IMR-90 (cell line): ENCODE results near the gene TBC1D16. TPM values are rescaled to one million over a fixed set of nuclear protein-coding genes. Genes with fewer than 3 reads are reported as not detected.

Source experiments
- ATAC-seq: fragments of 200-7000 bp; cut with Tn5 transposase; 2 replicates; pipeline ENCODE4 v1.9.1; 2020; ENCODE audit warnings: low read depth, mild to moderate bottlenecking, moderate library complexity
- BruUV-seq: library from RNA; stranded (reverse); fragments of 400-500 nt; replicated peaks from 2 replicates; lab custom pipeline; 2021; lab: Mats Ljungman, UMichigan
- CTCF ChIA-PET: fragments of 300-600 bp; formaldehyde crosslinking; extraction: SDS; loops from one replicate; lab custom pipeline; 2021; ENCODE audit warnings: antibody characterized with exemption; lab: Yijun Ruan, JAX
- POLR2A ChIA-PET: fragments of 300-600 bp; sonication (Branson Sonifier 250); formaldehyde crosslinking; loops from one replicate; lab custom pipeline; 2022; ENCODE audit warnings: antibody characterized with exemption; ENCODE audit not compliant: unreplicated experiment; lab: Charles Lee
- DNase-seq: peaks from one replicate; pipeline ENCODE4 v3.0.0; 2013
- H2AFZ ChIP-seq: replicated peaks from 2 replicates; pipeline ENCODE3; 2013; ENCODE audit warnings: low read length, mild to moderate bottlenecking; ENCODE audit not compliant: poor library complexity
- H2AK5ac ChIP-seq: 2 replicates; pipeline ENCODE4 v1.6.1; 2013; ENCODE audit warnings: low read depth, low read length, inconsistent platforms
- H2AK9ac ChIP-seq: replicated peaks from 2 replicates; pipeline ENCODE3; 2013; ENCODE audit warnings: mild to moderate bottlenecking, low read depth, low read length, moderate library complexity; ENCODE audit not compliant: poor library complexity
- H2BK120ac ChIP-seq: 2 replicates; pipeline ENCODE4 v1.6.1; 2013; ENCODE audit warnings: low read depth, low read length, inconsistent platforms
- H2BK15ac ChIP-seq: 3 replicates; pipeline ENCODE4 v1.6.1; 2013; ENCODE audit warnings: low read depth, low read length, inconsistent platforms
- H2BK20ac ChIP-seq: 2 replicates; pipeline ENCODE4 v1.6.1; 2013; ENCODE audit warnings: low read depth, mild to moderate bottlenecking, inconsistent platforms, low read length, moderate library complexity
- H2BK5ac ChIP-seq: 2 replicates; pipeline ENCODE4 v1.6.1; 2013; ENCODE audit warnings: mild to moderate bottlenecking, low read depth, low read length, inconsistent platforms; ENCODE audit not compliant: poor library complexity, severe bottlenecking
- H3K14ac ChIP-seq: replicated peaks from 2 replicates; pipeline ENCODE4 v1.6.1; 2013; ENCODE audit warnings: low read depth, low read length, inconsistent platforms
- H3K18ac ChIP-seq: 2 replicates; pipeline ENCODE4 v1.6.1; 2013; ENCODE audit warnings: low read depth, low read length, control low read depth
- H3K23ac ChIP-seq: 2 replicates; pipeline ENCODE4 v1.6.1; 2013; ENCODE audit warnings: low read depth, low read length, inconsistent platforms
- H3K27ac ChIP-seq: 2 replicates; pipeline ENCODE4 v1.5.1; 2013; ENCODE audit warnings: mild to moderate bottlenecking, control low read depth, low read length; ENCODE audit not compliant: insufficient read depth
- H3K27me3 ChIP-seq: 2 replicates; pipeline ENCODE4 v1.6.1; 2013; ENCODE audit warnings: low read length; ENCODE audit not compliant: control insufficient read depth, insufficient read depth
- H3K36me3 ChIP-seq: 2 replicates; pipeline ENCODE4 v1.6.1; 2013; ENCODE audit warnings: low read length, mixed read lengths; ENCODE audit not compliant: control insufficient read depth, insufficient read depth
- H3K4ac ChIP-seq: 2 replicates; pipeline ENCODE4 v1.6.1; 2013; ENCODE audit warnings: low read depth, low read length, inconsistent platforms
- H3K4me1 ChIP-seq: 2 replicates; pipeline ENCODE4 v1.6.1; 2013; ENCODE audit warnings: low read length, mixed read lengths; ENCODE audit not compliant: control insufficient read depth, insufficient read depth
- H3K4me2 ChIP-seq: 2 replicates; pipeline ENCODE4 v1.6.1; 2013; ENCODE audit warnings: low read depth, mild to moderate bottlenecking, control low read depth, low read length, moderate library complexity
- H3K4me3 ChIP-seq: 2 replicates; pipeline ENCODE4 v1.5.1; 2013; ENCODE audit warnings: low read depth, mild to moderate bottlenecking, control low read depth, low read length, moderate library complexity; ENCODE audit not compliant: insufficient read depth
- H3K56ac ChIP-seq: 2 replicates; pipeline ENCODE4 v1.6.1; 2013; ENCODE audit warnings: low read length, inconsistent platforms; ENCODE audit not compliant: insufficient read depth; ENCODE audit errors: extremely low read depth
- H3K79me1 ChIP-seq, 2 experiments: 2 replicates each; pipeline ENCODE4 v1.6.1; 2013; ENCODE audit warnings: low read length in 2 of 2, inconsistent platforms in 1 of 2, low read depth in 1 of 2
- H3K9ac ChIP-seq: 2 replicates; pipeline ENCODE4 v1.6.1; 2013; ENCODE audit warnings: low read depth, low read length, control low read depth
- H3K9me1 ChIP-seq: 2 replicates; pipeline ENCODE4 v1.6.1; 2013; ENCODE audit warnings: low read length, inconsistent platforms; ENCODE audit not compliant: insufficient read depth
- H3K9me3 ChIP-seq: 2 replicates; pipeline ENCODE4 v1.6.1; 2013; ENCODE audit warnings: low read length; ENCODE audit not compliant: control insufficient read depth, insufficient read depth
- H4K20me1 ChIP-seq: 2 replicates; pipeline ENCODE4 v1.6.1; 2013; ENCODE audit warnings: low read length, inconsistent platforms; ENCODE audit not compliant: insufficient read depth
- H4K5ac ChIP-seq: 2 replicates; pipeline ENCODE4 v1.6.1; 2013; ENCODE audit warnings: mild to moderate bottlenecking, low read depth, low read length, control low read depth
- H4K8ac ChIP-seq, 2 experiments: 2 replicates each; pipeline ENCODE4 v1.6.1; 2013; ENCODE audit warnings: low read depth in 2 of 2, low read length in 2 of 2, control low read depth in 1 of 2, inconsistent platforms in 1 of 2
- H4K91ac ChIP-seq: 2 replicates; pipeline ENCODE4 v1.6.1; 2013; ENCODE audit warnings: low read depth, low read length, inconsistent platforms; ENCODE audit not compliant: insufficient read depth
- BHLHE40 ChIP-seq: fragments of 150-350 bp; IDR thresholded peaks from 2 replicates; pipeline ENCODE4 v1.6.1; 2016; ENCODE audit warnings: mild to moderate bottlenecking, low read depth, low read length
- CEBPB ChIP-seq: IDR thresholded peaks from 2 replicates; pipeline ENCODE4 v1.6.1; 2012; ENCODE audit warnings: low read depth, low read length, improper control_type of control experiment
- CHD1 ChIP-seq: IDR thresholded peaks from 2 replicates; pipeline ENCODE4 v1.6.1; 2012; ENCODE audit warnings: low read depth, low read length, improper control_type of control experiment
- FOS ChIP-seq: fragments of 150-350 bp; IDR thresholded peaks from 2 replicates; pipeline ENCODE4 v1.6.1; 2016; ENCODE audit warnings: low read depth, low read length
- MAFK ChIP-seq: IDR thresholded peaks from 2 replicates; pipeline ENCODE4 v1.6.1; 2012; ENCODE audit warnings: low read depth, low read length, improper control_type of control experiment
- MAZ ChIP-seq: IDR thresholded peaks from 2 replicates; pipeline ENCODE4 v1.6.1; 2012; ENCODE audit warnings: low read depth, mild to moderate bottlenecking, low read length, improper control_type of control experiment, moderate library complexity, borderline replicate concordance
- MXI1 ChIP-seq: IDR thresholded peaks from 2 replicates; pipeline ENCODE4 v1.6.1; 2012; ENCODE audit warnings: low read depth, mild to moderate bottlenecking, low read length, moderate library complexity, borderline replicate concordance
- NFE2L2 ChIP-seq: fragments of 150-350 bp; IDR thresholded peaks from 2 replicates; pipeline ENCODE4 v1.6.1; 2016; ENCODE audit warnings: low read depth, mild to moderate bottlenecking, low read length
- POLR2A ChIP-seq: IDR thresholded peaks from 2 replicates; pipeline ENCODE4 v1.6.1; 2012; ENCODE audit warnings: mild to moderate bottlenecking, low read depth, low read length
- RAD21 ChIP-seq: IDR thresholded peaks from 2 replicates; pipeline ENCODE4 v1.6.1; 2012; ENCODE audit warnings: low read length, improper control_type of control experiment
- RCOR1 ChIP-seq: IDR thresholded peaks from 2 replicates; pipeline ENCODE4 v1.6.1; 2012; ENCODE audit warnings: mild to moderate bottlenecking, low read length, improper control_type of control experiment; ENCODE audit not compliant: insufficient replicate concordance
- RFX5 ChIP-seq: IDR thresholded peaks from 2 replicates; pipeline ENCODE4 v1.8.0; 2012; ENCODE audit warnings: low read depth, mild to moderate bottlenecking, low read length, moderate library complexity
- SMC3 ChIP-seq: fragments of 150-350 bp; IDR thresholded peaks from 2 replicates; pipeline ENCODE4 v1.6.1; 2016; ENCODE audit warnings: low read depth, mild to moderate bottlenecking, antibody characterized with exemption, low read length, moderate library complexity
- WGBS, 2 experiments: methylation state at CpG; one replicate each; pipeline versions ENCODE4 v1.1.5 to v1.1.7; 2013; ENCODE audit warnings: missing lambda C conversion rate in 2 of 2; ENCODE audit not compliant: insufficient read length in 1 of 2; ENCODE audit errors: extremely low coverage in 2 of 2; 5-methylcytosine and 5-hydroxymethylcytosine counted together
- dilution Hi-C: fragments of 300-500 bp; cut with HindIII; formaldehyde crosslinking; loops from one replicate; pipeline ENCODE4 v1.14.3; 2018; ENCODE audit warnings: low sequenced_read_pairs; ENCODE audit not compliant: unreplicated experiment
- in situ Hi-C: fragments of 300-500 bp; cut with MboI; formaldehyde crosslinking; loops from 3 replicates; pipeline ENCODE4 v1.14.3; 2019; ENCODE audit warnings: low sequenced_read_pairs, inconsistent platforms, mixed read lengths
- intact Hi-C: fragments of 100-400 bp; cut with micrococcal nuclease; formaldehyde crosslinking; loops from 2 replicates; pipeline ENCODE4 v1.10.0; 2022
- polyA plus RNA-seq, 3 experiments: library from polyadenylated mRNA; depleted of rRNA; stranded (reverse); fragments of >200 nt; gene quantifications; 2 replicates each; pipeline ENCODE4 v1.2.3, GENCODE V29; 2012; ENCODE audit warnings: low replicate concordance in 1 of 3
- total RNA-seq: library from RNA; depleted of rRNA; stranded (reverse); fragments of >200 nt; gene quantifications from 2 replicates; pipeline ENCODE4 v1.2.3, GENCODE V29; 2012
- TF ChIP-seq, protein P1 (sequence below): conservative IDR thresholded peaks from 2 replicates; pipeline ENCODE4 v1.5.1; 2012; ENCODE audit warnings: mild to moderate bottlenecking, low read depth, low read length, improper control_type of control experiment
- TF ChIP-seq, protein P2 (sequence below): fragments of 150-350 bp; IDR thresholded peaks from 2 replicates; pipeline ENCODE4 v1.6.1; 2016; ENCODE audit warnings: low read depth, mild to moderate bottlenecking, low read length, moderate library complexity, borderline replicate concordance
- TF ChIP-seq, protein P3 (sequence below): fragments of 150-350 bp; IDR thresholded peaks from 2 replicates; pipeline ENCODE4 v1.6.1; 2017; ENCODE audit warnings: mild to moderate bottlenecking, antibody characterized with exemption, low read length, low read depth

Gene TBC1D16
- total and polyA plus RNA-seq, 2 of the 4 experiments (the other 2 are of a cell fraction), result 10.1 to 16.7 TPM

DNA sequence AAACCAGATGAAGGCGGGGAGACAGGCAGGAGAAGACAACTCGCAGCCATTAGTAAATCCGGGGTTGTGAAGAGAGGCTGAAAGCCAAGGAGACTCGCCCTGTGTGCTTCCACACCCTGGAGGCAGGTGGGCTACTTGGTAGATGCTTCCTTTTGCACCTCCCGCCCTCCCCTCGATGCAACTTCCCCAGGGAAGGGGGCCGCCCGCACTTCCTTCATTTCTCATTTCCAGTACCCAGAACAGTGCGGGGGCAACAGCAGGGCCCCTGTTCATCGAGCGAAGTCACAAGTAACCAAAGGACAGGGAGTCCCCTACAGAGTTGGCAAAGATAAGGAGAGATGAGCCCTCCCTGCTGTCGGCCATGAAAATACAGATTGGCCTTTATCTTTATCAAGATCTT, 25.7 kb upstream of the TBC1D16 start:
- CTCF ChIA-PET, result no interaction called here
- intact Hi-C loops, result no loop called here
- no peak overlapping the region for H3K23ac ChIP-seq

More for the DNA sequence above, 25.7 kb upstream of the TBC1D16 start:
- Histone ChIP-seq H2BK15ac (no peak overlapping the region), H3K18ac (no peak overlapping the region), H2BK20ac (no peak overlapping the region), H3K9me3 (no peaks in the 10 kb centered on the region), H3K4me1 (peaks cover 7% of the 10 kb centered on the region), H4K5ac (no peak overlapping the region), H2BK120ac (no peak overlapping the region), H3K36me3 (peaks cover 7% of the 10 kb centered on the region; the same call in 1 of the 2 replicates), H3K14ac (no peak overlapping the region), H3K9me1 (peaks cover 5% of the 10 kb centered on the region; the same call in 1 of the 2 replicates), H3K4ac (no peak overlapping the region), H4K20me1 (no peaks in the 10 kb centered on the region), H2AK5ac (no peak overlapping the region), H3K27ac (no peak overlapping the region), H3K56ac (no peak overlapping the region), H2AFZ (no peak overlapping the region), H4K8ac (no peak overlapping the region), H4K91ac (no peak overlapping the region), H3K4me3 (no peak overlapping the region), H2BK5ac (no peak overlapping the region), H3K4me2 (no peak overlapping the region), H2AK9ac (no peak overlapping the region), H3K27me3 (no peaks in the 10 kb centered on the region), H3K79me1 (no peaks in the 10 kb centered on the region), H3K9ac (no peak overlapping the region)
- dilution Hi-C loops (no loop called here), in situ Hi-C loops (no loop called here)
- POLR2A ChIA-PET, result no interaction called here
- TF ChIP-seq, protein P1, sequence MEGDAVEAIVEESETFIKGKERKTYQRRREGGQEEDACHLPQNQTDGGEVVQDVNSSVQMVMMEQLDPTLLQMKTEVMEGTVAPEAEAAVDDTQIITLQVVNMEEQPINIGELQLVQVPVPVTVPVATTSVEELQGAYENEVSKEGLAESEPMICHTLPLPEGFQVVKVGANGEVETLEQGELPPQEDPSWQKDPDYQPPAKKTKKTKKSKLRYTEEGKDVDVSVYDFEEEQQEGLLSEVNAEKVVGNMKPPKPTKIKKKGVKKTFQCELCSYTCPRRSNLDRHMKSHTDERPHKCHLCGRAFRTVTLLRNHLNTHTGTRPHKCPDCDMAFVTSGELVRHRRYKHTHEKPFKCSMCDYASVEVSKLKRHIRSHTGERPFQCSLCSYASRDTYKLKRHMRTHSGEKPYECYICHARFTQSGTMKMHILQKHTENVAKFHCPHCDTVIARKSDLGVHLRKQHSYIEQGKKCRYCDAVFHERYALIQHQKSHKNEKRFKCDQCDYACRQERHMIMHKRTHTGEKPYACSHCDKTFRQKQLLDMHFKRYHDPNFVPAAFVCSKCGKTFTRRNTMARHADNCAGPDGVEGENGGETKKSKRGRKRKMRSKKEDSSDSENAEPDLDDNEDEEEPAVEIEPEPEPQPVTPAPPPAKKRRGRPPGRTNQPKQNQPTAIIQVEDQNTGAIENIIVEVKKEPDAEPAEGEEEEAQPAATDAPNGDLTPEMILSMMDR, result no peak
- no peak for TF ChIP-seq RCOR1
- no peak for TF ChIP-seq CHD1
- no peak for TF ChIP-seq POLR2A
- no peak for TF ChIP-seq MXI1
- no peak for TF ChIP-seq FOS
- TF ChIP-seq, protein P2, sequence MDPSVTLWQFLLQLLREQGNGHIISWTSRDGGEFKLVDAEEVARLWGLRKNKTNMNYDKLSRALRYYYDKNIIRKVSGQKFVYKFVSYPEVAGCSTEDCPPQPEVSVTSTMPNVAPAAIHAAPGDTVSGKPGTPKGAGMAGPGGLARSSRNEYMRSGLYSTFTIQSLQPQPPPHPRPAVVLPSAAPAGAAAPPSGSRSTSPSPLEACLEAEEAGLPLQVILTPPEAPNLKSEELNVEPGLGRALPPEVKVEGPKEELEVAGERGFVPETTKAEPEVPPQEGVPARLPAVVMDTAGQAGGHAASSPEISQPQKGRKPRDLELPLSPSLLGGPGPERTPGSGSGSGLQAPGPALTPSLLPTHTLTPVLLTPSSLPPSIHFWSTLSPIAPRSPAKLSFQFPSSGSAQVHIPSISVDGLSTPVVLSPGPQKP, result no peak
- no peak for TF ChIP-seq MAZ
- TF ChIP-seq RFX5, result no peak
- no peak for TF ChIP-seq RAD21
- no peak for TF ChIP-seq BHLHE40
- TF ChIP-seq CEBPB, result no peak
- TF ChIP-seq NFE2L2, result no peak
- TF ChIP-seq, protein P3, sequence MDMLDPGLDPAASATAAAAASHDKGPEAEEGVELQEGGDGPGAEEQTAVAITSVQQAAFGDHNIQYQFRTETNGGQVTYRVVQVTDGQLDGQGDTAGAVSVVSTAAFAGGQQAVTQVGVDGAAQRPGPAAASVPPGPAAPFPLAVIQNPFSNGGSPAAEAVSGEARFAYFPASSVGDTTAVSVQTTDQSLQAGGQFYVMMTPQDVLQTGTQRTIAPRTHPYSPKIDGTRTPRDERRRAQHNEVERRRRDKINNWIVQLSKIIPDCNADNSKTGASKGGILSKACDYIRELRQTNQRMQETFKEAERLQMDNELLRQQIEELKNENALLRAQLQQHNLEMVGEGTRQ, result no peak
- TF ChIP-seq SMC3, result no peak
- no peak for TF ChIP-seq MAFK
- DNase-seq (no peak), ATAC-seq (no peak)
- no TSS peak for BruUV-seq
- no CpG with 5 or more reads among the region's 12 CpGs for WGBS, 2 experiments
